Spleen (tissue), 11 donors: Measurements from ENCODE around the gene IL18RAP. TPM values are rescaled to one million over a fixed set of nuclear protein-coding genes. Genes with fewer than 3 reads are reported as not detected.
A peak's percentile ranks its signal among the peaks of the same experiment; 100 is the strongest.

Experiments used
- DNase-seq: peaks from one replicate; pipeline ENCODE4 v3.0.0-alpha.2; 2020
- H3K27ac ChIP-seq, 8 donors: fragments of 200-600 bp; sonication (generic) in 7 of 8; 1 replicate in 4 of 8; 2 replicates in 4 of 8; pipeline versions ENCODE4 v1.5.0 to v1.8.0; 2016 to 2021; ENCODE audit warnings: inconsistent platforms in 4 of 8, mild to moderate bottlenecking in 4 of 8, moderate library complexity in 1 of 8
- H3K27me3 ChIP-seq, 7 donors: fragments of 200-600 bp; sonication (generic) in 6 of 7; replicated peaks in 1 of 7; 1 replicate in 4 of 7; 2 replicates in 3 of 7; pipeline versions ENCODE4 v1.5.0 to v1.8.0; 2016 to 2021; ENCODE audit warnings: inconsistent platforms in 3 of 7, mild to moderate bottlenecking in 1 of 7
- H3K36me3 ChIP-seq, 6 donors: fragments of 200-600 bp; sonication (generic) in 5 of 6; 1 replicate in 4 of 6; 2 replicates in 2 of 6; pipeline versions ENCODE4 v1.5.0 to v1.8.0; 2016 to 2021; ENCODE audit warnings: inconsistent platforms in 2 of 6
- H3K4me1 ChIP-seq, 6 donors: fragments of 200-600 bp; sonication (generic) in 5 of 6; 1 replicate in 3 of 6; 2 replicates in 3 of 6; pipeline versions ENCODE4 v1.5.0 to v1.8.0; 2016 to 2021; ENCODE audit warnings: inconsistent platforms in 3 of 6
- H3K4me3 ChIP-seq, 8 donors: fragments of 200-600 bp; sonication (generic) in 7 of 8; 1 replicate in 4 of 8; 2 replicates in 4 of 8; pipeline versions ENCODE4 v1.5.0 to v1.8.0; 2016 to 2021; ENCODE audit warnings: inconsistent platforms in 4 of 8, mild to moderate bottlenecking in 4 of 8, moderate library complexity in 2 of 8
- H3K9me3 ChIP-seq, 8 donors: fragments of 200-600 bp; sonication (generic) in 7 of 8; 1 replicate in 4 of 8; 2 replicates in 4 of 8; pipeline versions ENCODE4 v1.5.0 to v1.8.0; 2016 to 2021; ENCODE audit warnings: inconsistent platforms in 4 of 8
- POLR2A ChIP-seq, 3 donors: fragments of 450-650 bp; IDR thresholded peaks; one replicate each; pipeline ENCODE4 v1.5.1; 2017; ENCODE audit warnings: antibody characterized with exemption in 3 of 3, mild to moderate bottlenecking in 1 of 3
- POLR2AphosphoS5 ChIP-seq, 3 donors: sonication (generic); formaldehyde crosslinking; IDR thresholded peaks; one replicate each; pipeline ENCODE4 v1.5.1; 2017; ENCODE audit warnings: antibody characterized with exemption in 3 of 3
- WGBS, 5 donors: extraction: QIAGEN DNeasy Blood & Tissue Kit in 3 of 5; methylation state at CpG; one replicate each; pipeline versions ENCODE4 v1.1.5 to v1.1.7; 2013 to 2018; 5-methylcytosine and 5-hydroxymethylcytosine counted together
- intact Hi-C: fragments of 100-400 bp; cut with DNase I; formaldehyde crosslinking; loops from one replicate; pipeline ENCODE4 v1.15.0; 2023; ENCODE audit warnings: low total_unique reads
- polyA plus RNA-seq, 3 donors: library from polyadenylated mRNA; stranded (reverse); fragments of 200-250 nt; gene quantifications; one replicate each; pipeline ENCODE4 v1.2.1, GENCODE V29; 2013
- total RNA-seq, 7 donors: library from RNA; depleted of rRNA in 3 of 7; stranded (reverse); fragments of >200 nt in 3 of 7; fragmentation: NEBNext Ultra II Directional in 4 of 7; extraction: Animal tissue kit (Norgen Biotek cat#: 25700) in 4 of 7; gene quantifications; one replicate each; pipeline versions ENCODE4 v1.1.0 to v1.2.1, GENCODE V29; 2016 to 2021
- TF ChIP-seq, protein P1 (sequence below), 11 experiments: fragments of 200-600 bp in 7 of 11; fragments of 450-650 bp in 4 of 11; sonication (generic) in 4 of 11; IDR thresholded peaks in 8 of 11; conservative IDR thresholded peaks in 3 of 11; 1 replicate in 7 of 11; 2 replicates in 4 of 11; pipeline versions ENCODE4 v1.4.0 to v1.8.0; 2016 to 2021; ENCODE audit warnings: antibody characterized with exemption in 11 of 11, inconsistent platforms in 4 of 11, mild to moderate bottlenecking in 1 of 11
- donor health status: healthy with polysubstance abuse.
- donor health status: DM: no; HTN: no; CAD: no; lungs with moderate emphysema.
- donor health status: DM: no; HTN: no; CAD: no.
- donor health status: Bipolar disorder and iron deficiency.
- donor health status: healthy.
- donor health status: DM: no; HTN: no; CAD: no.
- donor health status: DM: yes; HTN: yes; CAD: no.

Gene IL18RAP
- total and polyA plus RNA-seq, 10 donors = 1.5 to 145 (median 31.8) TPM

DNA sequence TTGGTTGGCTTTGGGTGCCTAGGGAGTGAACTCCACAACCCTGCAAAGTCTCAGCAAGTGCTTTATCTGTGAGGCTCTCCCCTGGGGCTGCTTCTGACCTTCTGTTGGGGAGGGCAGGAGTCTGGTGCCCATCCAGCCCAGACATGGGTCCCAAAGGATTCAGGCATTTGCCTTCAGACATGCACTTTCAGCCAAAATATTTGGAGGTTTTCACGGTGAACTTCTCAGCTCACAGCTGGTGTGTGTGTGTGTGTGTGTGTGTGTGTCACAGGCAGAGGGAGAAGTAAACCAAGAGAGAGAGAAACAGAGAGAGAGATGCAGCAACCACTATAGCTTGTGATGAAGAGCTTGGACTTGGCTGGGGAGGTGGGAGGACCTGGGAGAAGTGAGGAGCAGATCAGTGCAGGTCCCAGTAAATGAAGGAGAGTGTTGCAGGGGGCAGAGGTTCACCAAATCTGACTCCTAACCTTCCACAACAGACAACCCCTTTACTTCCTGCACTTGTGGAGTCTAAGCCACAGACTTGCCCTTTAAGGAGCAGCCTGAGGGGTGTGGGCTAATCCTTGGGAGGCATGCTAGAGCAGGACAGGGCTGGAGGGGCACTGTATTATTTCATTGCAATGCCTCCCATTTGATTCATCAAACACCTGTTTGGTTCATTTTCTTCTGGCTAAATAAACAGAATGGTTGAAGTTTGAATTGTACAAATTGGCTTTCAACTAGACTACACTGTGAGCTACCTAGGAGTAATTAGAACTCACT is 64.2 kb downstream of the IL18RAP start:
- Histone ChIP-seq H3K4me1 (peaks cover 0 to 25% (median 0%) of the 10 kb centered on the region in 6 donors), H3K9me3 (no peaks in the 10 kb centered on the region), H3K4me3 (no peak overlapping the region), H3K27me3 (peaks cover 0 to 32% (median 0%) of the 10 kb centered on the region in 7 donors), H3K27ac (peak overlapping the region in 1 of 8 donors; percentile 71), H3K36me3 (no peaks in the 10 kb centered on the region)
- TF ChIP-seq POLR2A (IDR thresholded peaks at IDR 0.05) = no peak
- no peak for TF ChIP-seq POLR2AphosphoS5 (IDR thresholded peaks at IDR 0.05)
- TF ChIP-seq, protein P1, sequence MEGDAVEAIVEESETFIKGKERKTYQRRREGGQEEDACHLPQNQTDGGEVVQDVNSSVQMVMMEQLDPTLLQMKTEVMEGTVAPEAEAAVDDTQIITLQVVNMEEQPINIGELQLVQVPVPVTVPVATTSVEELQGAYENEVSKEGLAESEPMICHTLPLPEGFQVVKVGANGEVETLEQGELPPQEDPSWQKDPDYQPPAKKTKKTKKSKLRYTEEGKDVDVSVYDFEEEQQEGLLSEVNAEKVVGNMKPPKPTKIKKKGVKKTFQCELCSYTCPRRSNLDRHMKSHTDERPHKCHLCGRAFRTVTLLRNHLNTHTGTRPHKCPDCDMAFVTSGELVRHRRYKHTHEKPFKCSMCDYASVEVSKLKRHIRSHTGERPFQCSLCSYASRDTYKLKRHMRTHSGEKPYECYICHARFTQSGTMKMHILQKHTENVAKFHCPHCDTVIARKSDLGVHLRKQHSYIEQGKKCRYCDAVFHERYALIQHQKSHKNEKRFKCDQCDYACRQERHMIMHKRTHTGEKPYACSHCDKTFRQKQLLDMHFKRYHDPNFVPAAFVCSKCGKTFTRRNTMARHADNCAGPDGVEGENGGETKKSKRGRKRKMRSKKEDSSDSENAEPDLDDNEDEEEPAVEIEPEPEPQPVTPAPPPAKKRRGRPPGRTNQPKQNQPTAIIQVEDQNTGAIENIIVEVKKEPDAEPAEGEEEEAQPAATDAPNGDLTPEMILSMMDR (IDR thresholded peaks at IDR 0.05 in 8 of 11, conservative IDR thresholded peaks at IDR 0.05 in 3 of 11) = no peak
- 52 to 76% (median 58%) methylated on average over 1 of the region's 1 CpG for WGBS, 5 donors
- intact Hi-C loops = no loop called here
- DNase-seq = no peak

DNA sequence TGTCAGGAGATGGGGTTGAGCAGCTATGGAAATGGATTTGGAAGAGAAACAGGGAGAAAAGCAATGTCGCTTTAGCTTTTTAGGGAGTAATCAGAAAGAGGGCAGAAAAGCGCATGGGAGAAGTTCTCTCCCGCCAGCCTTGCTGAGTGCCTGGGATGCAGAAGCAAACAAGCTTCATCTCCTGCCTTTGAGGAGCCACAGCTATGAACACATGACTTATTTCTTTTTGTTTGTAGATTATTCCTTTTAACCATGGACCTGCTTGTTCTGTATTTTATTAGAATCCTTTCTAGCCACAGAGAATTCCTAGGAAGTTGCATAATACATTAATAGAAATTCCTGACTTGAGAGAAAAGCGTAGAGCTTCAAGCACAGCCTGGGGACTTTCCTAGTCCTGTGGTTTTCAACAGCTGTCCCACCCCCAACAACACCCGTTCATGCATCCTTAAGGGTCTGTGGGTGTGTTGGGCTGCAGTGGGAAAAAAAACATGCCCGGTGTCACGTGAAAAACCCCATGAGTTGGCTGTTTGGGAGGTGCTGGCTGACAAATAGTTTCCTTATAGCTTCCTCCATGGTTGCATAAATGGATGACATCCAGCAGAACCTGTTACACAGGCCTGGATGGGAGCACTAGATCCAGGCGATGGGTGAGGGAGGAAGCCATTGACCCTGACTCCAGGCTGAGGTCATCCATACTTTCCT is 65.0 kb downstream of the IL18RAP start:
- no peak for DNase-seq

DNA sequence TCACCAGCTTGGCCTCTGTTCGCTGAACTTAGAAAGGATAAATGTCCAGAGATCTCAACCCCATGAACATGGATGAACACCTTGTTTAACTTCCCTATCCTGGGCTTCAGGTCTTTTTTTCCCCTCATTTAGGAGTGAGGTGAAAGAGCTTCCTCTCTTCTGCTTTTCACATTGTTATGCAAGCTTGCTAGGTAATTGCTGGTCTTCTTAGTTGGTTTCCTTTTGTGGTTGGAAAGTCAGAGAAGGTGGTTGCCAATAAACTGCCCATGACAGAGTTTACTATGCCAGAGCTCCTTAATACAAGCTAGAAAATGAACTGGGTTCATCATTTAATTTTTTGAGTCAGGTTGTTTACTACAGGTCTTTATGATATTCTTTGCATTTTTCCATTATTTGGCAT is 66.7 kb downstream of the IL18RAP start:
- Histone ChIP-seq H3K9me3 (peaks cover 0 to 9% (median 2%) of the 10 kb centered on the region in 8 donors), H3K4me1 (peaks cover 0 to 25% (median 0%) of the 10 kb centered on the region in 6 donors), H3K27ac (peak overlapping the region in 5 of 8 donors; percentile 42 to 71 (median 60)), H3K4me3 (no peak overlapping the region), H3K27me3 (peaks cover 0 to 27% (median 0%) of the 10 kb centered on the region in 7 donors), H3K36me3 (no peaks in the 10 kb centered on the region)
- no peak for DNase-seq
- intact Hi-C loops = no loop called here
- TF ChIP-seq POLR2A (IDR thresholded peaks at IDR 0.05) (no peak), POLR2AphosphoS5 (IDR thresholded peaks at IDR 0.05) (peak in 1 of 3 donors; percentile 8)
- TF ChIP-seq, protein P1 (IDR thresholded peaks at IDR 0.05 in 8 of 11, conservative IDR thresholded peaks at IDR 0.05 in 3 of 11) = no peak
- 49 to 65% (median 63%) methylated on average over 1 of the region's 1 CpG for WGBS, 5 donors

More for the DNA sequence above, 65.0 kb downstream of the IL18RAP start:
- intact Hi-C loops = no loop called here
- Histone ChIP-seq H3K27me3 (peaks cover 0 to 32% (median 0%) of the 10 kb centered on the region in 7 donors), H3K27ac (peak overlapping the region in 3 of 8 donors; percentile 38 to 71 (median 60)), H3K4me3 (no peak overlapping the region), H3K9me3 (peaks cover 0 to 3% (median 0%) of the 10 kb centered on the region in 8 donors), H3K4me1 (peaks cover 0 to 25% (median 0%) of the 10 kb centered on the region in 6 donors), H3K36me3 (no peaks in the 10 kb centered on the region)
- TF ChIP-seq POLR2A (IDR thresholded peaks at IDR 0.05) = no peak
- TF ChIP-seq, protein P1 (IDR thresholded peaks at IDR 0.05 in 8 of 11, conservative IDR thresholded peaks at IDR 0.05 in 3 of 11) = no peak
- WGBS, 5 donors = 29 to 40% (median 36%) methylated on average over 8 of the region's 8 CpGs

DNA sequence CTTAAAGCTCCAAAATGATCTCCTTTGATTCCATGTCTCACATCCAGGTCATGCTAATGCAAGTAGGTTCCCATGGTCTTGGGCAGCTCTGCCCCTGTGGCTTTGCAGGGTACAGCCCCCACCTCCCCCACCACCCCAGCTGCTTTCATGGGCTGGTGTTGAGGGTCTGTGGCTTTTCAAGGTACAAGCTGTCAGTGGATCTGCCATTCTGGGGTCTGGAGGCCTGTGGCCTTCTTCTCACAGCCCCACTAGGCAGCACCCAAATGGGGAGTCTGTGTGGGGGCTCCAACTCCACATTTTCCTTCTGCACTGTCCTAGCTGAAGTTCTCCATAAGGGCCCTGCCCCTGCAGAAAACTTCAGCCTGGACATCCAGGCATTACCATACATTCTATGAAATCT is 69.0 kb downstream of the IL18RAP start:
- H3K4me3 ChIP-seq = no peak overlapping the region
- no peak for DNase-seq
- H3K4me1 ChIP-seq = peaks cover 0 to 25% (median 0%) of the 10 kb centered on the region in 6 donors
- no peak overlapping the region for H3K27ac ChIP-seq
- TF ChIP-seq POLR2A (IDR thresholded peaks at IDR 0.05) (no peak), POLR2AphosphoS5 (IDR thresholded peaks at IDR 0.05) (no peak)
- TF ChIP-seq, protein P1 (IDR thresholded peaks at IDR 0.05 in 8 of 11, conservative IDR thresholded peaks at IDR 0.05 in 3 of 11) = no peak
- H3K36me3 ChIP-seq = no peaks in the 10 kb centered on the region
- peaks cover 0 to 7% (median 0%) of the 10 kb centered on the region in 7 donors for H3K27me3 ChIP-seq
- peaks cover 0 to 9% (median 2%) of the 10 kb centered on the region in 8 donors for H3K9me3 ChIP-seq
- intact Hi-C loops = no loop called here
